PFSK-1 (cell line): ENCODE results near the gene DNAH6.

Experiments used
- FOXP2 ChIP-seq: optimal IDR thresholded peaks from 2 replicates; pipeline ENCODE3; 2011; ENCODE audit warnings: borderline replicate concordance, control low read depth, inconsistent platforms; ENCODE audit not compliant: insufficient read depth; ENCODE audit errors: extremely low read length, extremely low read depth
- POLR2AphosphoS5 ChIP-seq: IDR thresholded peaks from 2 replicates; pipeline ENCODE4 v1.6.1; 2012; ENCODE audit warnings: low read depth, mild to moderate bottlenecking, control low read depth, low read length, moderate library complexity
- SIN3A ChIP-seq: IDR thresholded peaks from 2 replicates; pipeline ENCODE4 v1.6.1; 2012; ENCODE audit warnings: mild to moderate bottlenecking, low read length, moderate library complexity, borderline replicate concordance; ENCODE audit not compliant: insufficient read depth
- TAF1 ChIP-seq: IDR thresholded peaks from 2 replicates; pipeline ENCODE4 v1.6.1; 2012; ENCODE audit warnings: low read length, control low read depth, borderline replicate concordance; ENCODE audit not compliant: insufficient read depth
- TF ChIP-seq, protein P1 (sequence below), 2 experiments: IDR thresholded peaks; 2 replicates each; pipeline versions ENCODE4 v1.6.1 to v1.8.0; 2011 to 2012; ENCODE audit warnings: low read depth in 2 of 2, low read length in 2 of 2, control low read depth in 1 of 2, inconsistent platforms in 1 of 2, mild to moderate bottlenecking in 1 of 2, moderate library complexity in 1 of 2; ENCODE audit not compliant: insufficient read depth in 1 of 2

The DNAH6 gene

DNA sequence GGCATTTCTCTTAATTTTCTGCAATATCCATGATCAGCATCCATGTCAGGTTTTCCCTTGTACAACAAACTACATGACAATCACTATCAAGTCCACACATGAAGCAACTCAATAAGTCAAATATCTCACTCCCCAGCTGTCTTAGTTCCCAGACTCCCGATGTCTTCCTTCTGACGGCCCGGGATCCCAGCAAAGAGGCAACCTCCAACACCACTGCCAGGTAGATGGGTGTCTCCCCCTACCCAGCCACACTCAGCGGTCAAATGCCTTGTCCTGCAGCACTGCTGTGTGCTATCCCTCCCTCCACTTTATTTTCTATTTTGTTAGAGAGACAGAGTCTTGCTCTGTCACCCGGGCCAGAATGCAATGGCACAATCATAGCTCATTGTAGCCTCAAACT lies 341.3 kb downstream of the DNAH6 start:
- TF ChIP-seq FOXP2 (no peak), SIN3A (no peak), TAF1 (no peak), POLR2AphosphoS5 (no peak)
- TF ChIP-seq, protein P1, sequence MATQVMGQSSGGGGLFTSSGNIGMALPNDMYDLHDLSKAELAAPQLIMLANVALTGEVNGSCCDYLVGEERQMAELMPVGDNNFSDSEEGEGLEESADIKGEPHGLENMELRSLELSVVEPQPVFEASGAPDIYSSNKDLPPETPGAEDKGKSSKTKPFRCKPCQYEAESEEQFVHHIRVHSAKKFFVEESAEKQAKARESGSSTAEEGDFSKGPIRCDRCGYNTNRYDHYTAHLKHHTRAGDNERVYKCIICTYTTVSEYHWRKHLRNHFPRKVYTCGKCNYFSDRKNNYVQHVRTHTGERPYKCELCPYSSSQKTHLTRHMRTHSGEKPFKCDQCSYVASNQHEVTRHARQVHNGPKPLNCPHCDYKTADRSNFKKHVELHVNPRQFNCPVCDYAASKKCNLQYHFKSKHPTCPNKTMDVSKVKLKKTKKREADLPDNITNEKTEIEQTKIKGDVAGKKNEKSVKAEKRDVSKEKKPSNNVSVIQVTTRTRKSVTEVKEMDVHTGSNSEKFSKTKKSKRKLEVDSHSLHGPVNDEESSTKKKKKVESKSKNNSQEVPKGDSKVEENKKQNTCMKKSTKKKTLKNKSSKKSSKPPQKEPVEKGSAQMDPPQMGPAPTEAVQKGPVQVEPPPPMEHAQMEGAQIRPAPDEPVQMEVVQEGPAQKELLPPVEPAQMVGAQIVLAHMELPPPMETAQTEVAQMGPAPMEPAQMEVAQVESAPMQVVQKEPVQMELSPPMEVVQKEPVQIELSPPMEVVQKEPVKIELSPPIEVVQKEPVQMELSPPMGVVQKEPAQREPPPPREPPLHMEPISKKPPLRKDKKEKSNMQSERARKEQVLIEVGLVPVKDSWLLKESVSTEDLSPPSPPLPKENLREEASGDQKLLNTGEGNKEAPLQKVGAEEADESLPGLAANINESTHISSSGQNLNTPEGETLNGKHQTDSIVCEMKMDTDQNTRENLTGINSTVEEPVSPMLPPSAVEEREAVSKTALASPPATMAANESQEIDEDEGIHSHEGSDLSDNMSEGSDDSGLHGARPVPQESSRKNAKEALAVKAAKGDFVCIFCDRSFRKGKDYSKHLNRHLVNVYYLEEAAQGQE (IDR thresholded peaks at IDR 0.05; ENCODE audit: insufficient read depth in 1 of 2, low read depth in 2 of 2, low read length in 2 of 2): no peak

DNA sequence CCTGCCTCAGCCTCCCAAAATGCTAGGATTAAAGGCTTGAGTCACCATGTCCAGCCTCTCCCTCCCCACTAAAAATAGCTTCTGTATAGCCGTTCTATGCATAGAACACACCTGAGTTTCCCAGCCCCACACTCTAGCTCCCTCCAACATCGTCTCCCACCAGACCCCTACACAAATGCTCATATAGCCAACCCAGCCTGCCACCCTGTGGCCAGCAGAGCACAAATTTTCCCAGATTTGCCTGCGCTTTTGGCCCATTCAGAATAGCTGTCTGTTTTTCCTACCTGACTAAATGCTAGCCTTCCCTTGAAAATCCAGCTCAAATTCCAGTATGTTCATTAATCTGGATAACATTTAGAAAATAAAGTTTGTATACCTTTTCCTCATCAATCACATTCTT lies 341.8 kb downstream of the DNAH6 start:
- TF ChIP-seq TAF1: no peak
- TF ChIP-seq SIN3A: no peak
- TF ChIP-seq POLR2AphosphoS5: no peak
- no peak for TF ChIP-seq FOXP2
- TF ChIP-seq, protein P1 (IDR thresholded peaks at IDR 0.05; ENCODE audit: insufficient read depth in 1 of 2, low read depth in 2 of 2, low read length in 2 of 2): no peak

DNA sequence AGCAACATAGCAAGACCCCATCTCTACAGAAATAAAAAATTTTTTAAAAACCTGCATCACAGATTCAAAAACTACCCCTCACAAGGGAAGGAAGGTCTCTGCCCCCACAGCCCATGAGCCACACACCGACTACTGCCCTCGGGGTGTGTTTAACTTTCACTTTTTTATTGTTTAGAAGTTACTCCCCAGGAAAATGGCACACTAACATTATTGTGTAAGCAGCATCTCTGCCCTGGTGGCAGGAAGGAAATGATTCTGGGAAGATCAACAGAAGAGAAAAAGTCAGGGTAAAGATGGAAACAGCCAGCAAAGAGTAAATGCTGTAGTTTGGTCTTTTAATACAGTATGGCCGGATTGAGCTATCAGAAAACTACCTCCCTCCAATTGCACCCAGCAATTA lies 342.6 kb downstream of the DNAH6 start:
- TF ChIP-seq SIN3A (no peak), POLR2AphosphoS5 (no peak), TAF1 (no peak), FOXP2 (no peak)
- TF ChIP-seq, protein P1 (IDR thresholded peaks at IDR 0.05; ENCODE audit: insufficient read depth in 1 of 2, low read depth in 2 of 2, low read length in 2 of 2): no peak

DNA sequence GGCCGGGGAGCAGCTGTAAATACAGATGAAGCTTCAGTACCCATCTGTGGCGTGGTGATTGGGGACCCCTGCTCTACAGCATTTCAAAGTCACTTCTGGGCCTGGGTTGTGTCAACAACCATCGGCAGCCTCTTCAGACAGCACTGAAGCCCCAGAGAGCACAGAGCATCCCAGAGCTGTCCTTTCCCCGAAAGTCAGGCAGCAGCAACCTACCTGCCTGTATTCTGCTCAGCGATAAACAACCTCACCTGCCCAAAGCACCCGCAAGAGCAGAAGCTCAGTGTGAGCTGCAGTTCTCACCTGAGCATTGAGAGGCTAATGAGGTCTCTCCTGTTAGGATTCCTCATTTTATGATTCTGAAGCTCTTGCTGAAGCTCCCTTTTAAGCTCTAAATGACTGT lies 345.2 kb downstream of the DNAH6 start:
- TF ChIP-seq FOXP2 (no peak), TAF1 (no peak), POLR2AphosphoS5 (no peak), SIN3A (no peak)
- TF ChIP-seq, protein P1 (IDR thresholded peaks at IDR 0.05; ENCODE audit: insufficient read depth in 1 of 2, low read depth in 2 of 2, low read length in 2 of 2): no peak

DNA sequence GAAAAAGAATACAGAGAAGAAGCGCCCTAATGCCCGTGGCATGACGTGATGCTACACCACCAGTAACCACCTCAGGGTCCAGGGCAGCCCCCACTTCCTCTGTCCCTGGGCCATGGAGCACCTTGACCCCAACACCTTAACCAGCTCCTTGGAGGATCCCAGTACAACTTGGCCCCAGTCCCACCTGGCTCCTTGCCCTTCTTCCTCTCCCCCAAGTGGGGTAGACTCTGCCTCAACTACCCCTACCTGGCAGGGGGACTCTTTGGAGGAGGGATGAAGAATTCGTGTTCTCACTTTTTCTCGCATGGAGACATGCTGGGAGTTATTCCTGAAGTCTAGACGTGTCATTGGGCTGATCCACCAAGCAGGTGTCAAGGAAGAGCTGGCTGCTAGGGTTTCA lies 345.7 kb downstream of the DNAH6 start:
- TF ChIP-seq FOXP2 (no peak), TAF1 (no peak), SIN3A (no peak), POLR2AphosphoS5 (no peak)
- TF ChIP-seq, protein P1 (IDR thresholded peaks at IDR 0.05; ENCODE audit: insufficient read depth in 1 of 2, low read depth in 2 of 2, low read length in 2 of 2): no peak
